ENCODE results near the gene KCNJ9.

The KCNJ9 gene

DNA sequence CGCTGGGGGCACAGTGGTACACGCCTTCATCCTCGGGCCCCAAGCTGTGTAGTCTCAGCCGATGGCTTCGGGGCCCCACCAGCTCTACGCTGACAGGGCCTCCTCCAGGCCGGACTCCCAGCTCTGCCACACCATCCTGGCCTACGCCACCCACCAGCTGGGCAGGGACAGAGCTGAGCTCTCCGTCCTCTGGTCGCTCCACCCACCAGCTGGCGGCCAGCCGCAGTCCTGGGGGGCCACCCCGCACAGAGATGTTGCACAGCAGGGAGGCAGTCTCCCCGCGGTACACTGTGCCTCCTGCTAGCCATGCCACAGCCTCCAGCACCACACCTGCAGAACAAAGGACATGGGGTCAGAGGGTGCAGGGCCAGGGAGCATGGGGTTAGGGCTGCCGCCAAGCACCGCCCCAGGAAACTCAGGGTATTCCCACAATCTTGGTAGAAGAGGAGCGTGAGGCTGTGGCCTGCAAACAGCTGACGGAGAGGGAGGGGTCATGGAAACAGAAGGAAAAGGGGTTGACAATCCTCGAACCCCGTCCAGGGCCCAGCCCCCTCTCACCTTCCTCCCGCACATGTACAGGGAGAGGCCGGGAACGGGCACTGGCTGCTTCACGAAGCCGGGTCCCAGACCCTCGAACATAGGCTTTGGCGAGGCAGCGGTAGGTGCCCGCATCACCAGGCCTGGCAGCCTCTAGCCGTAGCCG lies 11.2 kb downstream of the KCNJ9 start:
- ATAC-seq (ENCODE audit: insufficient read depth, low read depth) (no peak), DNase-seq (no peak)
- Histone ChIP-seq H2AFZ (ENCODE audit: low read depth, low read length) (no peak overlapping the region), H3K27me3 (ENCODE audit: insufficient read depth, low read length, poor library complexity) (no peaks in the 10 kb centered on the region), H3K36me3 (ENCODE audit: insufficient read depth, low read length) (peaks cover 53% of the 10 kb centered on the region), H3K9ac (ENCODE audit: low read depth, low read length) (no peak overlapping the region), H3K27ac (ENCODE audit: low read length) (no peak overlapping the region), H3K9me3 (ENCODE audit: insufficient read depth, low read length, severe bottlenecking) (no peaks in the 10 kb centered on the region), H3K79me2 (ENCODE audit: insufficient read depth, low read length) (peaks cover 22% of the 10 kb centered on the region), H4K20me1 (ENCODE audit: insufficient read depth, low read length) (peaks cover 40% of the 10 kb centered on the region), H3K4me1 (ENCODE audit: insufficient read depth, low read length) (peaks cover 19% of the 10 kb centered on the region), H3K4me2 (ENCODE audit: insufficient read depth, low read length) (no peak overlapping the region), H3K4me3 (ENCODE audit: low read depth in 1 of 2, low read length in 2 of 2) (no peak overlapping the region)
- TF ChIP-seq, protein P1, sequence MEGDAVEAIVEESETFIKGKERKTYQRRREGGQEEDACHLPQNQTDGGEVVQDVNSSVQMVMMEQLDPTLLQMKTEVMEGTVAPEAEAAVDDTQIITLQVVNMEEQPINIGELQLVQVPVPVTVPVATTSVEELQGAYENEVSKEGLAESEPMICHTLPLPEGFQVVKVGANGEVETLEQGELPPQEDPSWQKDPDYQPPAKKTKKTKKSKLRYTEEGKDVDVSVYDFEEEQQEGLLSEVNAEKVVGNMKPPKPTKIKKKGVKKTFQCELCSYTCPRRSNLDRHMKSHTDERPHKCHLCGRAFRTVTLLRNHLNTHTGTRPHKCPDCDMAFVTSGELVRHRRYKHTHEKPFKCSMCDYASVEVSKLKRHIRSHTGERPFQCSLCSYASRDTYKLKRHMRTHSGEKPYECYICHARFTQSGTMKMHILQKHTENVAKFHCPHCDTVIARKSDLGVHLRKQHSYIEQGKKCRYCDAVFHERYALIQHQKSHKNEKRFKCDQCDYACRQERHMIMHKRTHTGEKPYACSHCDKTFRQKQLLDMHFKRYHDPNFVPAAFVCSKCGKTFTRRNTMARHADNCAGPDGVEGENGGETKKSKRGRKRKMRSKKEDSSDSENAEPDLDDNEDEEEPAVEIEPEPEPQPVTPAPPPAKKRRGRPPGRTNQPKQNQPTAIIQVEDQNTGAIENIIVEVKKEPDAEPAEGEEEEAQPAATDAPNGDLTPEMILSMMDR (IDR thresholded peaks at IDR 0.05; ENCODE audit: borderline replicate concordance, extremely low read depth, low read length, poor library complexity, severe bottlenecking), result no peak
- TF ChIP-seq EZH2 (IDR thresholded peaks at IDR 0.05; ENCODE audit: borderline replicate concordance, low read depth, low read length, severe bottlenecking), result no peak

DNA sequence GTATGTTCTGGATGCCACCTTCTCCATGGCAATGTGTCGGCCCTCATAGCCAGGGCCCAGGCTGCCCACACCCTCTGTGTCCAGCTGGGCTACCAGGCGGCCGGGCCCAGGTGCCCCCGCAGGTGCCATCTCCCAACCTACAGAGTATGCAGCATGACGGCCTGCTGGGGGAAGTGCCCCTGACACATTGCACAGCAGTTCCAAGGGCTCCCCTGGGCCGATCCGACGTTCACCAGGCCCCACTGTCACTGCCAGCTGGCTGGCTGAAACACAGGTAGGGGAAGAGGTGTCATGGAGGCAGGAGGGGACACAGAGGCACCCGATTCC lies 11.7 kb downstream of the KCNJ9 start:
- no peak overlapping the region for H3K4me3 ChIP-seq (ENCODE audit: low read depth in 1 of 2, low read length in 2 of 2)
- ATAC-seq (ENCODE audit: insufficient read depth, low read depth) (no peak), DNase-seq (no peak)
- H3K4me2 ChIP-seq (ENCODE audit: insufficient read depth, low read length), result no peak overlapping the region
- no peak overlapping the region for H2AFZ ChIP-seq (ENCODE audit: low read depth, low read length)
- peaks cover 53% of the 10 kb centered on the region for H3K36me3 ChIP-seq (ENCODE audit: insufficient read depth, low read length)
- no peak for TF ChIP-seq EZH2 (IDR thresholded peaks at IDR 0.05; ENCODE audit: borderline replicate concordance, low read depth, low read length, severe bottlenecking)
- TF ChIP-seq, protein P1 (IDR thresholded peaks at IDR 0.05; ENCODE audit: borderline replicate concordance, extremely low read depth, low read length, poor library complexity, severe bottlenecking), result no peak
- H3K79me2 ChIP-seq (ENCODE audit: insufficient read depth, low read length), result peaks cover 27% of the 10 kb centered on the region
- peaks cover 24% of the 10 kb centered on the region for H3K4me1 ChIP-seq (ENCODE audit: insufficient read depth, low read length)
- H3K27me3 ChIP-seq (ENCODE audit: insufficient read depth, low read length, poor library complexity), result no peaks in the 10 kb centered on the region
- H3K9me3 ChIP-seq (ENCODE audit: insufficient read depth, low read length, severe bottlenecking), result no peaks in the 10 kb centered on the region
- no peak overlapping the region for H3K27ac ChIP-seq (ENCODE audit: low read length)
- H4K20me1 ChIP-seq (ENCODE audit: insufficient read depth, low read length), result peaks cover 41% of the 10 kb centered on the region
- H3K9ac ChIP-seq (ENCODE audit: low read depth, low read length), result no peak overlapping the region

DNA sequence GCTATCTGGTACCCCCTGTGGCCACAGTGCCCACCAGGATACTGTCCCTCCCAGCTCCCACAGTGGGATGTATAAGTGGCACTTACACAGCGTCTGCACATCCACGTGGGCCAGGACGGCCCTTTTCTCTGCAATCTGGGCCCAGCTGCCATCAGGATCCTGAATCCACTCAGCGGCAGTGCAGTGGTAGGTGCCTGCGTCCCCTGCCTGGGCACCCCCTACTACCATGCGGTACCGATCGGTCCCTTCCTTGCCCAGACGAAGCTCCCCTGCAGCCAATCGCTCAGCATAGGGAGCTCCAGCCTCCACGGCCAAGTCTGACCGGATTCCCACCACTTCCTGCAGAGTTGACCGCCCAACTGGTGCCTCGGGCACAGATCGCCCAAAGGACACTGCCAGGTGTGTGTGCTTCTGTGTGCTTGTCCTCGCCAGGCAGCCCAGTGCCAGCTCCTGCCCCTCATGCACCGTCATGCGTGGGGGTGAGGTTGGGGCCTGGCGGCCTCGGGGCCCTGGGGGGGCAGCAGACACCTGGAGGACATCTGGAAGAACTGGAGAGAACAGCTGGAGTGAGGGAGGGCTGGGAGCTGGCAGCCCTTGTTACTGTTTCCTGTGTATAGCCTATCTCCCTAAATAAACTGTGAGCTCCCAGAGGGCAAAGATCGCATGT lies 12.4 kb downstream of the KCNJ9 start:
- no peak for DNase-seq

More for the DNA sequence above, 12.4 kb downstream of the KCNJ9 start:
- H3K4me3 ChIP-seq (ENCODE audit: low read depth in 1 of 2, low read length in 2 of 2), result no peak overlapping the region
- no peak overlapping the region for H3K9ac ChIP-seq (ENCODE audit: low read depth, low read length)
- no peak for TF ChIP-seq EZH2 (IDR thresholded peaks at IDR 0.05; ENCODE audit: borderline replicate concordance, low read depth, low read length, severe bottlenecking)
- TF ChIP-seq, protein P1 (IDR thresholded peaks at IDR 0.05; ENCODE audit: borderline replicate concordance, extremely low read depth, low read length, poor library complexity, severe bottlenecking), result no peak
- no peak overlapping the region for H2AFZ ChIP-seq (ENCODE audit: low read depth, low read length)
- no peak for ATAC-seq (ENCODE audit: insufficient read depth, low read depth)
- H4K20me1 ChIP-seq (ENCODE audit: insufficient read depth, low read length), result peaks cover 41% of the 10 kb centered on the region
- no peaks in the 10 kb centered on the region for H3K9me3 ChIP-seq (ENCODE audit: insufficient read depth, low read length, severe bottlenecking)
- H3K4me1 ChIP-seq (ENCODE audit: insufficient read depth, low read length), result peaks cover 26% of the 10 kb centered on the region
- peaks cover 52% of the 10 kb centered on the region for H3K36me3 ChIP-seq (ENCODE audit: insufficient read depth, low read length)
- H3K4me2 ChIP-seq (ENCODE audit: insufficient read depth, low read length), result no peak overlapping the region
- H3K27ac ChIP-seq (ENCODE audit: low read length), result no peak overlapping the region
- no peaks in the 10 kb centered on the region for H3K27me3 ChIP-seq (ENCODE audit: insufficient read depth, low read length, poor library complexity)
- H3K79me2 ChIP-seq (ENCODE audit: insufficient read depth, low read length), result peaks cover 29% of the 10 kb centered on the region

All from DND-41 (cell line).